Keratinocyte (primary cell): ENCODE results near the gene FIP1L1.

Experiments
- CTCF ChIP-seq, 3 experiments: IDR thresholded peaks in 1 of 3; conservative IDR thresholded peaks in 1 of 3; optimal IDR thresholded peaks in 1 of 3; 2 replicates in 2 of 3; 3 replicates in 1 of 3; pipeline versions ENCODE3 to v1.5.1; 2011; ENCODE audit warnings: low read length in 3 of 3, mild to moderate bottlenecking in 3 of 3, moderate library complexity in 2 of 3, control low read depth in 1 of 3, inconsistent platforms in 1 of 3; ENCODE audit not compliant: insufficient read depth in 2 of 3; ENCODE audit errors: extremely low read depth in 1 of 3
- EZH2 ChIP-seq: IDR thresholded peaks from one replicate; pipeline ENCODE4 v1.6.1; 2012; ENCODE audit warnings: inconsistent platforms, mild to moderate bottlenecking, low read length, moderate library complexity

DNA sequence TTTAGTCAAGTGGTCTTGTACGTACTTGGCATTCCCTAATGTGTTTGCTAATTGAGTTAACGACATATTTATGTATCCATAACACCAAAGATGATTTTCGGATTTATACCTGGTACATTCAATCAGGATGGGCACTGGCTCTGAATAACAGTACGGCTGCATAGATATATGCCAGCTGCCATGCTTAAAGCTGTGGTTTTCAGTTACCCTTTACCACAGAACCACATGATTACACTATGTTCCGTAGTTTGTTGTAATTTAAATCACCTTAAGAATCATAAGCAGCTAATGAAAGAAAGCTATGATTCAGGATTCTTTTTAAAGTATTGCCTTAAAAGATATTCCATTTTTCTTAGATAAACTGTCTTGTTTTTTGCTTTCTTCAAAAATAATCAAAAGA lies 53.6 kb downstream of the FIP1L1 start:
- TF ChIP-seq CTCF (optimal IDR thresholded peaks at IDR 0.05 in 1 of 3, IDR thresholded peaks at IDR 0.05 in 1 of 3, conservative IDR thresholded peaks at IDR 0.05 in 1 of 3; ENCODE audit: extremely low read depth in 1 of 3, insufficient read depth in 2 of 3, low read length in 3 of 3) (no peak), EZH2 (no peak)
